Neuronal stem cell (in vitro differentiated cells): ENCODE results near the gene ACBD6.

Experiments
- DNase-seq: peaks from one replicate; pipeline ENCODE4 v3.0.0-alpha.2; 2013; ENCODE audit warnings: low spot score
- H2AFZ ChIP-seq: one replicate; pipeline ENCODE4 v1.6.1; 2013; ENCODE audit warnings: mild to moderate bottlenecking, low read length, inconsistent platforms
- H2AK5ac ChIP-seq: 2 replicates; pipeline ENCODE4 v1.6.1; 2013; ENCODE audit warnings: low read depth, mild to moderate bottlenecking, inconsistent platforms, low read length, moderate library complexity, mixed read lengths
- H2BK120ac ChIP-seq: 2 replicates; pipeline ENCODE4 v1.6.1; 2013; ENCODE audit warnings: low read depth, mild to moderate bottlenecking, inconsistent platforms, low read length, moderate library complexity, mixed read lengths
- H2BK12ac ChIP-seq: one replicate; pipeline ENCODE4 v1.6.1; 2013; ENCODE audit warnings: low read length, inconsistent platforms
- H2BK15ac ChIP-seq: 2 replicates; pipeline ENCODE4 v1.6.1; 2013; ENCODE audit warnings: mild to moderate bottlenecking, low read length, inconsistent platforms, mixed read lengths
- H2BK5ac ChIP-seq: one replicate; pipeline ENCODE4 v1.6.1; 2013; ENCODE audit warnings: inconsistent platforms, mild to moderate bottlenecking, low read length, moderate library complexity
- H3K14ac ChIP-seq: one replicate; pipeline ENCODE4 v1.6.1; 2013; ENCODE audit warnings: low read length, inconsistent platforms
- H3K18ac ChIP-seq: 2 replicates; pipeline ENCODE4 v1.6.1; 2013; ENCODE audit warnings: low read length, inconsistent platforms
- H3K23ac ChIP-seq: 2 replicates; pipeline ENCODE4 v1.6.1; 2013; ENCODE audit warnings: low read depth, mild to moderate bottlenecking, mixed read lengths, low read length, inconsistent platforms; ENCODE audit not compliant: poor library complexity
- H3K27ac ChIP-seq: replicated peaks from 3 replicates; pipeline ENCODE4 v1.5.1; 2013; ENCODE audit warnings: low read length, inconsistent platforms
- H3K27me3 ChIP-seq, 3 experiments: 2 replicates each; pipeline ENCODE4 v1.6.1; 2013; ENCODE audit warnings: low read length in 3 of 3, mild to moderate bottlenecking in 2 of 3, inconsistent platforms in 1 of 3, low read depth in 1 of 3, mixed read lengths in 1 of 3, moderate library complexity in 1 of 3; ENCODE audit not compliant: control insufficient read depth in 3 of 3, insufficient read depth in 3 of 3
- H3K36me3 ChIP-seq, 2 donors: replicated peaks in 1 of 2; 2 replicates each; pipeline ENCODE4 v1.6.1; 2013; ENCODE audit warnings: low read length in 2 of 2; ENCODE audit not compliant: control insufficient read depth in 2 of 2, insufficient read depth in 2 of 2
- H3K4ac ChIP-seq: 2 replicates; pipeline ENCODE4 v1.6.1; 2013; ENCODE audit warnings: inconsistent platforms, mild to moderate bottlenecking, low read length, moderate library complexity
- H3K4me1 ChIP-seq, 2 donors: 1 replicate in 1 of 2; 2 replicates in 1 of 2; pipeline ENCODE4 v1.6.1; 2013; ENCODE audit warnings: low read length in 2 of 2, low read depth in 1 of 2; ENCODE audit not compliant: control insufficient read depth in 2 of 2, insufficient read depth in 1 of 2
- H3K4me2 ChIP-seq: one replicate; pipeline ENCODE4 v1.6.1; 2013; ENCODE audit warnings: mild to moderate bottlenecking, low read length, inconsistent platforms; ENCODE audit not compliant: insufficient read depth, poor library complexity, severe bottlenecking
- H3K4me3 ChIP-seq, 2 donors: 2 replicates each; pipeline ENCODE4 v1.5.1; 2013; ENCODE audit warnings: low read length in 2 of 2, mild to moderate bottlenecking in 2 of 2, inconsistent platforms in 1 of 2, moderate library complexity in 1 of 2
- H3K79me1 ChIP-seq: one replicate; pipeline ENCODE4 v1.6.1; 2013; ENCODE audit warnings: low read depth, mild to moderate bottlenecking, inconsistent platforms, low read length, moderate library complexity
- H3K9ac ChIP-seq: one replicate; pipeline ENCODE4 v1.6.1; 2013; ENCODE audit warnings: mild to moderate bottlenecking, low read depth, low read length, inconsistent platforms; ENCODE audit not compliant: poor library complexity
- H3K9me3 ChIP-seq, 2 donors: replicated peaks in 1 of 2; 2 replicates each; pipeline versions ENCODE3 to v1.6.1; 2013; ENCODE audit warnings: low read length in 2 of 2, mild to moderate bottlenecking in 2 of 2, inconsistent platforms in 1 of 2, low read depth in 1 of 2, mixed read lengths in 1 of 2, moderate library complexity in 1 of 2; ENCODE audit not compliant: control insufficient read depth in 2 of 2, insufficient read depth in 1 of 2
- H4K8ac ChIP-seq: one replicate; pipeline ENCODE4 v1.6.1; 2013; ENCODE audit warnings: low read depth, mild to moderate bottlenecking, inconsistent platforms, low read length, moderate library complexity
- H4K91ac ChIP-seq: one replicate; pipeline ENCODE4 v1.6.1; 2013; ENCODE audit warnings: low read length, low read depth, mild to moderate bottlenecking, inconsistent platforms; ENCODE audit not compliant: poor library complexity
- WGBS, 2 donors: extraction: QIAGEN DNeasy Blood & Tissue Kit; methylation state at CpG; one replicate each; pipeline ENCODE4 v1.1.7; 2013; ENCODE audit warnings: missing lambda C conversion rate in 2 of 2, mixed read lengths in 1 of 2; ENCODE audit not compliant: insufficient read length in 2 of 2, insufficient replicate concordance in 1 of 2; ENCODE audit errors: extremely low coverage in 2 of 2; 5-methylcytosine and 5-hydroxymethylcytosine counted together

ACBD6 gene

DNA sequence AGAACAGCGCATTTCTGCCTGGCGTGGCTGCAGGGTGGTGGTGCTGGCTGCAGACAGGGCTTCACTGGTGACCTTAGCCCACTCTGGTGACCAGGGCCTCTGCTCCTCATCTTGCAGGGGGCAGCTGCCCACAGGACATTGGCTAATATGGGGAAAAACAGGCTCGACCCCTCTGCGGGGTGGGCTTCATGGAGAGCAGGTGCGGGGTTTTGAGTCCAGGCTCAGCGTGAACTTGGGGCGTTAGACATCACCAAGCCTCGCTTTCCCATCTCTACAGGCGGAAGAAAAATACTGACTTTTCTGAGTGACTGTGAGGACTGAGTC is 247.9 kb downstream of the ACBD6 start:
- Histone ChIP-seq H3K18ac (peak overlapping the region; percentile 71), H3K23ac (no peak overlapping the region), H3K4me3 (no peak overlapping the region), H2BK15ac (no peak overlapping the region), H3K79me1 (no peaks in the 10 kb centered on the region), H3K27me3 (peaks cover 0 to 38% (median 0%) of the 10 kb centered on the region in 3 experiments), H3K9me3 (no peaks in the 10 kb centered on the region), H3K9ac (no peak overlapping the region), H3K14ac (no peak overlapping the region), H4K8ac (no peak overlapping the region), H3K4me2 (no peak overlapping the region), H2AK5ac (peak overlapping the region; percentile 33), H3K36me3 (no peaks in the 10 kb centered on the region), H2BK120ac (no peak overlapping the region), H4K91ac (no peak overlapping the region), H2BK5ac (no peak overlapping the region), H2AFZ (no peak overlapping the region), H3K4ac (no peak overlapping the region), H3K27ac (no peak overlapping the region), H3K4me1 (peaks cover 0 to 4% of the 10 kb centered on the region in 2 donors), H2BK12ac (no peak overlapping the region)
- no peak for DNase-seq
- no CpG with 5 or more reads among the region's 9 CpGs for WGBS, 2 donors

DNA sequence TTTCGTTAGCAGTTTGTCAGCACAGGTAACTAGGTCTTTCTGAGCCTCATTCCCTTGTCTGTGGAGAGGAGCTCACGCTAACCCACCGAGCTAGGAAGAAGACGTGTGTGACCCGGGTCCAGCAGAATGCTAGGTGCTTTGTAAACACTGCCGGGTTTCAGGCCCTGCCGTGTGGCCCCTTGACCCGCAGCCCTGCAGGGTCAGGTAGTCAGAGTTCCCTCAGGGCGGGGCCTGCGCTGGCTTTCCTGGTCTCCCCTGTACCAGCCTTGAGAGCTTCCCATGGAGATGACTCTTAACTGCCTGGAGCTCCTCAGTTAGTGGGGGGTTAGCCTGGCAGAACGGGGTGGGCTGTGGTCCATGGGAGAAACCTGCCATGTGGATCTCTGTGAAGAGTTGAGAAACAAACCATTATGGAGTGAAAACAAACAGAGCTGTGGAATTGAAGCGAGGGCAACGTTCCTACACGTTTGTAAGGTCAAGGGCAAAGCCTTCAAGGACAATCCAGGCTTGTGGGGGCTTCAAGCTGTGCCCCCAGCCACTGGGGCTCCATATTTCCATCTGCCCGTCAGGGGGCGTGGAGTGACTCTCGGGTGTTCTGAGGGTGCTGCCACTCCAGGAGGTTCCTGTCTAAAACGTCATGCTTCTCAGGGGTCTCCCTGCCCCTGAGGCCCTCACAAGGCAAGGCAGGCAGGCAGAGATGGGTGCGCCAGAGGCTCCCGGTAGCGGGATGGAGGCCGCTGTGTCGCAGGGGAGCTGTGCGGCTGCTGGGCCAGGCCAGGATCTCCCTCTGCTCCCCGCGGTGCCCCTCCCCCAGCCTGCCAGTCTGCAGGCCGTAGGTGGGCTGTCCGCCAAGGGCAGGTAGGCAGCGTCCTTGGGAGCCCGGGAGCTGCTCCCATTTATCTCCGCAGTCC is 248.5 kb downstream of the ACBD6 start:
- Histone ChIP-seq H2BK120ac (no peak overlapping the region), H4K8ac (no peak overlapping the region), H3K23ac (no peak overlapping the region), H2BK12ac (no peak overlapping the region), H3K9ac (no peak overlapping the region), H3K18ac (peak overlapping the region; percentile 71), H2AK5ac (peak overlapping the region; percentile 33), H2BK15ac (no peak overlapping the region), H3K27ac (no peak overlapping the region), H3K4me2 (no peak overlapping the region), H3K79me1 (no peaks in the 10 kb centered on the region), H2BK5ac (no peak overlapping the region), H3K14ac (no peak overlapping the region), H3K4me3 (peak overlapping the region in 1 of 2 donors; percentile 10), H3K4me1 (peaks cover 0 to 4% of the 10 kb centered on the region in 2 donors), H3K4ac (no peak overlapping the region), H4K91ac (no peak overlapping the region), H3K27me3 (peaks cover 0 to 38% (median 0%) of the 10 kb centered on the region in 3 experiments), H3K9me3 (no peaks in the 10 kb centered on the region), H3K36me3 (no peaks in the 10 kb centered on the region), H2AFZ (no peak overlapping the region)
- DNase-seq = no peak
- WGBS, 2 donors = no CpG with 5 or more reads among the region's 31 CpGs

DNA sequence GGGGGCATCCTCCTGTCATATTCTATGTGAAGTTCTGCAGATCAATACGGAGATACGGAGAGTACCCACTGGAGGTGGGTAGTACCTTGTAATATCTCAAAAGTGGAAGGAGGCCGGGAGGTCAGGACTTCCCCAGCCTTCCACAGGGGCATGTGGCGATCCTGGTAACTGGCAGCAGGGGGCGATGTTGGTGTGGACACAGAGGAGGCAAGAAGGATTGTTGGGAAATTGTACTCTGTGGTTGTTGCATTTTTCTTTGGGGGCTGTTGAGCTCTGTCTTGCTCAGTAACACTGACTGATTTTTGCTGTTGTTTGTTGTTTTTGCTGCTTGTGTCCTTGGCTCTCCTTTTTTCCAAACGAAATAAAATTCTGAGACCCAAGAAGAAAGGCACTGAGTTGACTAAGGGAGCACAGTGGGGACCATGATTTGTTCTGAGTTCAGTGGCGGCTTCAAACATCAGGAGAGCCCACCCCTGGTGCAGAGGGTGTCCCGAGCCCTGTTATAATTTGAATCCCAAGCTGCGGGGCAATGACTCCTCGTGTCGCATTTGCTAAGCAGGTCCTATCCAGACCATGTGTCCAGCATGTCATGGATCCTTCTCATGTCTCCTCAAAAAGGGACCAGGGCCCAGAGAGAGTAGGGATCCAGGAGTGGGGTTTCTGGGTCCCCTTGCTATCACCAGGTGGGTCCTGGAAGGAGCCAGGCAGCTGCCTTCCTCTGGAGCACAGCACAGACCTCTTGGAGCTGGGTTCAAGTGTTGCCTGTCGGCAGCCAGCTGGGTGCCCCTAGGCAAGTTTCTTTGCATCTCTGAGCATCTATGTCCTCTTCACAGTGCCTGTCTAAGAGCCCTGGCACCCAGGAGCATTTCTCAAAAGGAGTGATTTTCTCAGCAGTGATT is 249.5 kb downstream of the ACBD6 start:
- Histone ChIP-seq H3K4me1 (peaks cover 0 to 4% of the 10 kb centered on the region in 2 donors), H3K4me3 (no peak overlapping the region), H3K27me3 (peaks cover 0 to 41% (median 0%) of the 10 kb centered on the region in 3 experiments), H3K4me2 (no peak overlapping the region), H2AK5ac (no peak overlapping the region), H2BK120ac (no peak overlapping the region), H2AFZ (no peak overlapping the region), H2BK5ac (no peak overlapping the region), H3K27ac (no peak overlapping the region), H3K18ac (no peak overlapping the region), H3K79me1 (no peaks in the 10 kb centered on the region), H4K91ac (no peak overlapping the region), H4K8ac (no peak overlapping the region), H3K36me3 (no peaks in the 10 kb centered on the region), H3K4ac (no peak overlapping the region), H3K9ac (no peak overlapping the region), H3K23ac (no peak overlapping the region), H3K9me3 (no peaks in the 10 kb centered on the region), H3K14ac (no peak overlapping the region), H2BK12ac (no peak overlapping the region), H2BK15ac (no peak overlapping the region)
- WGBS, 2 donors = no CpG with 5 or more reads among the region's 12 CpGs
- DNase-seq = no peak
